NCI-H1417 (cell line): ENCODE data around the gene SLC26A2.
A peak's percentile ranks its signal among the peaks of the same experiment; 100 is the strongest.
"Not testable (repeated sequence)": the region's sequence is repeated elsewhere in the genome, so short reads cannot be mapped to it uniquely, and the experiment has no call there.

ENCODE experiments used
- DNase-seq, 3 experiments: peaks; one replicate each; lab custom pipeline; 2025; lab: John Stamatoyannopoulos, UW

Gene SLC26A2

GRCh38 chr5:149937610-149938009 is 22.9 kb upstream of the SLC26A2 start:
- peak; percentile 22 to 78 (median 75) for DNase-seq

- no peak for DNase-seq
Measured at GRCh38 chr5:149938279-149938678, 22.3 kb upstream of the SLC26A2 start.

GRCh38 chr5:149938791-149939358 is 21.7 kb upstream of the SLC26A2 start:
- DNase-seq = no peak

GRCh38 chr5:149939546-149939945 is 21.0 kb upstream of the SLC26A2 start:
- no peak for DNase-seq

- no peak for DNase-seq
Measured at GRCh38 chr5:149940077-149940574, 20.4 kb upstream of the SLC26A2 start.

GRCh38 chr5:149940941-149941644 is 19.5 kb upstream of the SLC26A2 start:
- DNase-seq = no peak

- no peak for DNase-seq
Measured at GRCh38 chr5:149941795-149942194, 18.8 kb upstream of the SLC26A2 start.

GRCh38 chr5:149942199-149942598 is 18.4 kb upstream of the SLC26A2 start:
- DNase-seq = no peak

GRCh38 chr5:149942741-149943169 is 17.8 kb upstream of the SLC26A2 start:
- not testable (repeated sequence) for DNase-seq

- not testable (repeated sequence) for DNase-seq
Measured at GRCh38 chr5:149943177-149943949, 17.2 kb upstream of the SLC26A2 start.

GRCh38 chr5:149944666-149945065 is 15.9 kb upstream of the SLC26A2 start, which contains the start of gene PDE6A:
PDE6A (minus strand) TSS chr5:149944793; CDS start chr5:149944673, 120 bp downstream.
- no peak for DNase-seq

GRCh38 chr5:149946118-149946517 is 14.4 kb upstream of the SLC26A2 start:
- no peak for DNase-seq

- DNase-seq = no peak
Measured at GRCh38 chr5:149948993-149949392, 11.6 kb upstream of the SLC26A2 start.

GRCh38 chr5:149951138-149951749 is 9.3 kb upstream of the SLC26A2 start:
- DNase-seq = no peak

GRCh38 chr5:149953436-149954121 is 7.0 kb upstream of the SLC26A2 start:
- no peak for DNase-seq

GRCh38 chr5:149954798-149955197 is 5.8 kb upstream of the SLC26A2 start:
- DNase-seq = no peak

- DNase-seq = no peak
Measured at GRCh38 chr5:149956685-149957084, 3.9 kb upstream of the SLC26A2 start.

- no peak for DNase-seq
Measured at GRCh38 chr5:149957855-149958254, 2.7 kb upstream of the SLC26A2 start.

- DNase-seq = peak; percentile 8 to 70 (median 32)
Measured at GRCh38 chr5:149959406-149960236, 937 bp upstream of the SLC26A2 start.

- DNase-seq = peak in 2 of 3 experiments; percentile 10 to 66
Measured at GRCh38 chr5:149961186-149961685, 678 bp downstream of the SLC26A2 start.
